MM.1S (cell line): Measurements from ENCODE around the gene ADAMTS17.

ENCODE experiments used
- DNase-seq: peaks from one replicate; pipeline ENCODE4 v3.0.0-alpha.2; 2015
- H2AFZ ChIP-seq: fragments of 300-600 bp; sonication (generic); 2 replicates; pipeline ENCODE4 v1.6.0; 2016; ENCODE audit warnings: antibody characterized with exemption, low read length
- H3F3A ChIP-seq: fragments of 300-600 bp; sonication (generic); 2 replicates; pipeline ENCODE4 v1.6.1; 2016; ENCODE audit warnings: mild to moderate bottlenecking, antibody characterized with exemption, low read length, moderate library complexity, mixed read lengths; ENCODE audit not compliant: insufficient read depth
- H3K27ac ChIP-seq: fragments of 300-600 bp; sonication (generic); 2 replicates; pipeline ENCODE4 v1.5.1; 2016; ENCODE audit warnings: mild to moderate bottlenecking, low read length
- H3K27me3 ChIP-seq: fragments of 300-600 bp; sonication (generic); replicated peaks from 2 replicates; pipeline ENCODE4 v1.6.0; 2016; ENCODE audit warnings: low read length; ENCODE audit not compliant: insufficient read depth
- H3K36me3 ChIP-seq: fragments of 300-600 bp; sonication (generic); replicated peaks from 2 replicates; pipeline ENCODE4 v1.6.1; 2016; ENCODE audit warnings: mild to moderate bottlenecking, low read length, mixed read lengths; ENCODE audit not compliant: insufficient read depth
- H3K4me1 ChIP-seq: fragments of 300-600 bp; sonication (generic); 2 replicates; pipeline ENCODE4 v1.6.1; 2016; ENCODE audit warnings: low read length, mixed read lengths
- H3K4me2 ChIP-seq: fragments of 300-600 bp; sonication (generic); 2 replicates; pipeline ENCODE4 v1.6.0; 2016; ENCODE audit warnings: low read depth, low read length
- H3K4me3 ChIP-seq: fragments of 300-600 bp; sonication (generic); 2 replicates; pipeline ENCODE4 v1.5.1; 2016; ENCODE audit warnings: low read length, mixed read lengths
- H3K79me2 ChIP-seq: fragments of 300-600 bp; sonication (generic); 2 replicates; pipeline ENCODE4 v1.6.1; 2016; ENCODE audit warnings: mixed run types, low read length, mixed read lengths
- H3K9ac ChIP-seq: fragments of 300-600 bp; sonication (generic); 2 replicates; pipeline ENCODE4 v1.6.1; 2016; ENCODE audit warnings: low read length, mixed read lengths
- H3K9me2 ChIP-seq: fragments of 300-600 bp; sonication (generic); replicated peaks from 2 replicates; pipeline ENCODE4 v1.6.1; 2016; ENCODE audit warnings: mild to moderate bottlenecking, low read length, mixed read lengths; ENCODE audit not compliant: insufficient read depth
- H3K9me3 ChIP-seq: fragments of 300-600 bp; sonication (generic); replicated peaks from 2 replicates; pipeline ENCODE4 v1.6.1; 2016; ENCODE audit warnings: mild to moderate bottlenecking, low read length, mixed read lengths; ENCODE audit not compliant: insufficient read depth
- H4K20me1 ChIP-seq: fragments of 300-600 bp; sonication (generic); 2 replicates; pipeline ENCODE4 v1.6.1; 2016; ENCODE audit warnings: mild to moderate bottlenecking, low read length, moderate library complexity, mixed read lengths; ENCODE audit not compliant: insufficient read depth
- CTCF ChIP-seq: fragments of 300-600 bp; sonication (generic); IDR thresholded peaks from 2 replicates; pipeline ENCODE4 v1.5.1; 2016; ENCODE audit warnings: antibody characterized with exemption, low read length, mixed read lengths
- EZH2 ChIP-seq: fragments of 300-600 bp; sonication (generic); optimal IDR thresholded peaks from 2 replicates; pipeline ENCODE3; 2017; ENCODE audit warnings: low read depth, mild to moderate bottlenecking, antibody characterized with exemption, low read length, mixed read lengths
- EZH2phosphoT487 ChIP-seq: fragments of 300-600 bp; sonication (generic); IDR thresholded peaks from 2 replicates; pipeline ENCODE4 v1.6.1; 2018; ENCODE audit warnings: antibody characterized with exemption, low read length

ADAMTS17 gene

GRCh38 chr15:100183921-100184495, 157.8 kb downstream of the ADAMTS17 start:
- H3K27ac ChIP-seq: no peak overlapping the region
- no peaks in the 10 kb centered on the region for H3K9me3 ChIP-seq
- H3K4me2 ChIP-seq: no peak overlapping the region
- H3K36me3 ChIP-seq: no peaks in the 10 kb centered on the region
- no peaks in the 10 kb centered on the region for H3F3A ChIP-seq
- TF ChIP-seq EZH2phosphoT487 (no peak), EZH2 (no peak), CTCF (no peak)
- no peaks in the 10 kb centered on the region for H3K4me1 ChIP-seq
- no peaks in the 10 kb centered on the region for H3K27me3 ChIP-seq
- no peak overlapping the region for H3K4me3 ChIP-seq
- H3K9me2 ChIP-seq: no peaks in the 10 kb centered on the region
- no peak for DNase-seq
- H3K79me2 ChIP-seq: no peaks in the 10 kb centered on the region
- no peak overlapping the region for H2AFZ ChIP-seq
- H3K9ac ChIP-seq: no peak overlapping the region
- no peaks in the 10 kb centered on the region for H4K20me1 ChIP-seq

- H2AFZ ChIP-seq: no peak overlapping the region
- H3K9me3 ChIP-seq: no peaks in the 10 kb centered on the region
- no peak overlapping the region for H3K9ac ChIP-seq
- H3K36me3 ChIP-seq: no peaks in the 10 kb centered on the region; the same call in 1 of the 2 replicates
- no peaks in the 10 kb centered on the region for H4K20me1 ChIP-seq
- no peaks in the 10 kb centered on the region for H3K27me3 ChIP-seq
- no peak overlapping the region for H3K27ac ChIP-seq
- no peaks in the 10 kb centered on the region for H3K79me2 ChIP-seq
- TF ChIP-seq CTCF (no peak), EZH2 (no peak), EZH2phosphoT487 (no peak)
- no peaks in the 10 kb centered on the region for H3F3A ChIP-seq
- no peak overlapping the region for H3K4me3 ChIP-seq
- no peak for DNase-seq
- no peak overlapping the region for H3K4me2 ChIP-seq
- H3K9me2 ChIP-seq: no peaks in the 10 kb centered on the region
- H3K4me1 ChIP-seq: no peaks in the 10 kb centered on the region
Observed at GRCh38 chr15:100180921-100181320, 160.9 kb downstream of the ADAMTS17 start.

DNA sequence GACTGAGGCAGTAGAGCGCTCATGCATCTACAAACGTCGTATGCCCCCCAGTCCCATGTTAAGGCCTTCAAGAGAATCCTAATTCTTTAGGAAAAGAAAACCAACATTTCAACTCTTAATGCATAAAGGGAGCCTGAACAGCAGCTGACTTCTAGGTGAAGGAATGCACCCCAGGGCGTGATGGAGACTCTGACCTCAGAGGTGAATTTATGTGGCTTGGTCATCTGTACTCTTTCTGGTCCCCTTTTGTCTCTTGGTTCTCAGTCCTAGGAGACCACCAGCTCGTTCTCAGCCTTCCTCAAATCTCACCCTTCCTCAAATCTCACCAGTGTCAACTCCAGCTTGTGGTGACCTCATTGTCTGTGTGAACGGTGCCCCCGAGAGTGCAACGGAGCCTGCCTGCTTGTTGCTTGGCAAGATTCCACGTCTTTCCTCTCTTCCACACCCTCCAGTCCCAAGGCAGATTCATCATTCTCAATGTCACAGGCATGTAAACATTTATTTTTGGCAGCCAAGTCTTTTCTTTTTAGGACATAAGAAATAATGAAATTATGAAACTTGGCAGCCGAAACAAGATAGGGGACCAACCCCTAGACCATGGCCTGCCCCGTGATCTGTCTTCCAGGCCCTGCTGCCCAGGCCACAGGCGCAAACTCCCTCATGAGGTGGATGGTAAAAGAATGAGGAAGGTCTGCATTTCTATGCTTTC, 166.2 kb downstream of the ADAMTS17 start:
- Histone ChIP-seq H3F3A (peaks cover 4% of the 10 kb centered on the region; the same call in 1 of the 2 replicates), H3K9ac (no peak overlapping the region), H3K27ac (no peak overlapping the region), H4K20me1 (no peaks in the 10 kb centered on the region), H3K79me2 (no peaks in the 10 kb centered on the region), H3K4me2 (no peak overlapping the region), H3K9me2 (no peaks in the 10 kb centered on the region), H3K9me3 (no peaks in the 10 kb centered on the region), H3K4me3 (no peak overlapping the region), H3K27me3 (no peaks in the 10 kb centered on the region), H2AFZ (no peak overlapping the region), H3K36me3 (no peaks in the 10 kb centered on the region; the same call in 1 of the 2 replicates), H3K4me1 (0 out of 2 replicates have a peak, but pooled peaks cover 10% of the 10 kb centered on the region)
- no peak for DNase-seq
- TF ChIP-seq CTCF (no peak), EZH2 (no peak), EZH2phosphoT487 (no peak)
